ENCODE results near the gene LSP1. TPM values are rescaled to one million over a fixed set of nuclear protein-coding genes. Genes with fewer than 3 reads are reported as not detected.

The LSP1 gene
- total and polyA plus RNA-seq, 8 donors, result 2.4 to 26.8 (median 9.9) TPM

DNA sequence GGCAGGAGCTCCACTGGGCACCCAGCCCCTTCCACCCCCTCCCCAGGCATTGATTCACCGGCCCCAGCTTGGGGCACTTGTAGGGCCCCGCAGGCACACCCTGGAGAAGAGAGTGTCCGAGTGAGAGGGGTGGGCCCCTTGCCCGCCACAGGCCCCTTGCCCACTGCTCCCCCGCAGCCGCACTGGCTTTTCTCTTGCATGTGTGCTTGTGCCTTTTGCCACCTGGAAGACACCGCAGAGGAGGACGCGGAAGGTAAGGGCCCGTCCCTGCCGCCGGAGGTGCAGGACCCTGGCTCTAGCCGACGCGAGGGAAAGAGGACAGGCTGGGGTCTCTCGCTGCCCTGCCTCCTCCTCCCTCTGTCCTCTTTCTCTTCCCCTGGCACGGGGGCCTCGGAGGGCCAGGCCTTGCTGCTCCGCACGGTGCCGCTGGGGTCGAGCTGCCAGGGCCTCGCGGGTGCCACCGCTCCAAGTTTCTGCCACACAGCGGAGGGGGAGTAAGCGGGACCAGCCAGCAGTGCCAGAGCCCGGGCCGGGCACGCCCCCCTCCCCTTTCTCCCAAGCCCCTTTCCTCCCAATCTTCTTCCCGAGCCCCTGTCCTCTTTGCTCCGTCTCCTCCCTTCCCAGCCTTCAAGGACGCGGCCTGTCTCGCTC, 76.1 kb downstream of the LSP1 start:
- TF ChIP-seq, protein P1, sequence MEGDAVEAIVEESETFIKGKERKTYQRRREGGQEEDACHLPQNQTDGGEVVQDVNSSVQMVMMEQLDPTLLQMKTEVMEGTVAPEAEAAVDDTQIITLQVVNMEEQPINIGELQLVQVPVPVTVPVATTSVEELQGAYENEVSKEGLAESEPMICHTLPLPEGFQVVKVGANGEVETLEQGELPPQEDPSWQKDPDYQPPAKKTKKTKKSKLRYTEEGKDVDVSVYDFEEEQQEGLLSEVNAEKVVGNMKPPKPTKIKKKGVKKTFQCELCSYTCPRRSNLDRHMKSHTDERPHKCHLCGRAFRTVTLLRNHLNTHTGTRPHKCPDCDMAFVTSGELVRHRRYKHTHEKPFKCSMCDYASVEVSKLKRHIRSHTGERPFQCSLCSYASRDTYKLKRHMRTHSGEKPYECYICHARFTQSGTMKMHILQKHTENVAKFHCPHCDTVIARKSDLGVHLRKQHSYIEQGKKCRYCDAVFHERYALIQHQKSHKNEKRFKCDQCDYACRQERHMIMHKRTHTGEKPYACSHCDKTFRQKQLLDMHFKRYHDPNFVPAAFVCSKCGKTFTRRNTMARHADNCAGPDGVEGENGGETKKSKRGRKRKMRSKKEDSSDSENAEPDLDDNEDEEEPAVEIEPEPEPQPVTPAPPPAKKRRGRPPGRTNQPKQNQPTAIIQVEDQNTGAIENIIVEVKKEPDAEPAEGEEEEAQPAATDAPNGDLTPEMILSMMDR (IDR thresholded peaks at IDR 0.05), result no peak
- no peak for FAIRE-seq
- no peaks in the 10 kb centered on the region for H3K9me3 ChIP-seq
- no peak overlapping the region for H3K4me3 ChIP-seq
- intact Hi-C loops (cut with DNase I), result loop anchor here in 1 of 3 donors (10.0 kb wide), 2 partner anchors 216 to 234 kb away; partner anchors contain the start of gene KRTAP5-6
- DNase-seq, result peak in 3 of 6 donors; percentile 24 to 64 (median 56)
- no peak overlapping the region for H3K27ac ChIP-seq
- H3K27me3 ChIP-seq, result no peaks in the 10 kb centered on the region
- no peak for ATAC-seq
- WGBS, 2 donors, result 86 to 88% methylated on average over 33 to 35 of the region's 35 CpGs
- no peaks in the 10 kb centered on the region for H3K4me1 ChIP-seq
- no peaks in the 10 kb centered on the region for H3K36me3 ChIP-seq

DNA sequence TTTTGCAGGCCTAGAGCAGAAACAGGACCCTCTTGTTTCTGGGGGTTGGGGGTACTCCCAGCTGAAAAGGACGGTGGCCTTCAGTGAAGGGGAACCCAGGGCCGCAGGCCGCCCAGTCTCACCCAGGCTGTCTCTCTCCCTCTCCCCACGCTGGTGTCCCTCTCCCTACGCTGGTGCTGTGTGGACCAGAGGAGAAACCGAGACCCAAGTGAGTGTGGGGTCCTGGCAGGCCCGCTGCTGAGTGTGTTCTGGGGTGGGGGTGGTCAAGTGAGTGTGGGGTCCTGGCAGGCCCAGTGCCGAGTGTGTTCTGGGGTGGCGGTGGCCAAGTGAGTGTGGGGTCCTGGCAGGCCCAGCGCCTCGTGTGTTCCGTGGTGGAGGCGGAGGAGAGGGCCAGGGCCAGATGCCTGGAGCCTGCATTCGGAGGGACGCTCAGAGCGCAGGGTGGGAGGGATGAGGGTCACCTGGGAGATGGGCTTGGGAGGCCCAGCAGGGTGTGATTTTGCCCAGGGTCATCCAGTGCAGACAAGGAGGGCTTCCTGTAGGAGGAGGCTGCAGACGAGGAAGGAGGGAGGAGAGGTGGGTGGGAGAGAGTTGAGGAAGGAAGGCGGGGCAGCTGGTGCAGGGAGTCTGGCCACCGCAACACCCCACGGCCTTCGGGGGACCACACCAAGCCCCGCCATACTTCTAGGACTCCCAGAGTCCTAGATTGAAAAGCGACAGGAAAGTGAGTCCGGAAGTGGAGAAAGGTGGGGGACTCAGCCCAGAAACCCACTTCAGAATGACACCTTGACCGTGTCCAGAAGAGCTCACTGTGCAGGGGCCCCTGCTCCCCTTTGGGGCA, 77.0 kb downstream of the LSP1 start:
- no peak for FAIRE-seq
- intact Hi-C loops (cut with DNase I), result loop anchor here in 1 of 3 donors (10.0 kb wide), 2 partner anchors 215 to 235 kb away; partner anchors contain the start of gene KRTAP5-6

DNA sequence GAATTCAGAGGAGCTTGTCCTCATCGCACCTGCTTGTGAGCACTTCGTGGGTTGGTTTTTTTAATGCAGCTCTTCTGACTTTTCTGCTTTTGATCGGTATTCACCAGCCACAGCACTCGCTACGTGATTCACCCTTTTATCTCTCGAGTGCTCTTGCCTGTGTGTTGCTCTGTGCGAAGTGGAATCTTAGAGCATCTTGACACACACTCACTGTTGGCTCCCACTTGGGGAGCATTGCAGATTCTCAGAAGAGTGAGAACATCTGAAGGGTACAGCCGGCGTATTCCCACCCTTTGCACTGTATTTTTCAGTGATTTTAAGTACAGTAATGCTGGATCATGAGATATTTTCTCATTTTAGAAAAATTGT, 77.6 kb downstream of the LSP1 start:
- 81 to 85% methylated on average over 9 of the region's 9 CpGs for WGBS, 2 donors
- TF ChIP-seq, protein P1 (IDR thresholded peaks at IDR 0.05), result no peak
- Histone ChIP-seq H3K4me3 (no peak overlapping the region), H3K9me3 (no peaks in the 10 kb centered on the region), H3K36me3 (no peaks in the 10 kb centered on the region), H3K27ac (no peak overlapping the region), H3K27me3 (no peaks in the 10 kb centered on the region), H3K4me1 (no peaks in the 10 kb centered on the region)
- DNase-seq (peak in 1 of 6 donors; percentile 3), ATAC-seq (no peak), FAIRE-seq (no peak)
- intact Hi-C loops (cut with DNase I), result no loop called here

More for the DNA sequence above, 77.0 kb downstream of the LSP1 start:
- DNase-seq (peak in 2 of 6 donors; percentile 40 to 45), ATAC-seq (no peak)
- TF ChIP-seq, protein P1 (IDR thresholded peaks at IDR 0.05), result no peak
- no peaks in the 10 kb centered on the region for H3K9me3 ChIP-seq
- H3K4me1 ChIP-seq, result no peaks in the 10 kb centered on the region
- H3K36me3 ChIP-seq, result no peaks in the 10 kb centered on the region
- H3K27me3 ChIP-seq, result no peaks in the 10 kb centered on the region
- WGBS, 2 donors, result 85 to 87% methylated on average over 25 of the region's 25 CpGs
- no peak overlapping the region for H3K27ac ChIP-seq
- H3K4me3 ChIP-seq, result no peak overlapping the region

DNA sequence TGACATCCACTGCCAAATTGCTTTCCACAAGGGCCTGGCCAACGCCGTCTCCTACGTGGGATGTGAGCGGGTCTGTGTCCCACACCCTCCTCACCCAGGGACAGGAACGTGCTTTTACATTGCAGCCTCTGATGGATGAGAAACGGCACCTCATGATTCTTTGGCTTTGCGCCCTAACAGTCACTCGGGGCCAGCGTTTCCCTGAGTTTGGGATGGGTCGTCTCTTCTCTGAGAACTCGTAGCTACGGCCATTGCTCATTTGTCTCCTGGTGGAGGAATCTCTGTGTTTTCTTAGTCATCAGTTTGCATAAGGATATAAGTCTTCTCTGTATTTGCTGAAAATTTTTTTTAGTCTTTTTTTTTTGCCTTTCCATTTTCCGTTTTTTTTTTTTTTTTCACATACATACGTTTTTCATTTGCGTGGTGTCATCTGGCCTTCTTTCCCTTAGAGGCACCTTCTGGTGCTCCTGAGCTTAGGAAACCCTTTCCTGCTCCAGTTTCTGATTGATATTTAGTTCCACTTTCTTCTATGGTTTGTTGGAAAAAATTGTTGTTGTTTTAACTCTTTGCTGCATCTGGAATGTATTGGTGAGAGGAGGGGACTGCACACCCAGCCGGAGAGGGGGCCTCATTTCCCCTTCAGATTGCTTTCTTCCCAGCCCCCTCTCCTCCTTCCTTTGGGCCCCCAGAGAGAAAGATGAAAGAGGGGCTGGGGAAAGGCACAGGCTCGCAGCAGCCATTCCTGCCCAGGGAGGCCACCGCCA, 78.6 kb downstream of the LSP1 start:
- intact Hi-C loops (cut with DNase I), result no loop called here
- no peaks in the 10 kb centered on the region for H3K4me1 ChIP-seq
- H3K9me3 ChIP-seq, result no peaks in the 10 kb centered on the region
- FAIRE-seq, result no peak
- no peaks in the 10 kb centered on the region for H3K36me3 ChIP-seq
- 57 to 63% methylated on average over 18 of the region's 18 CpGs for WGBS, 2 donors
- peak in 2 of 6 donors; percentile 17 to 33 for DNase-seq
- ATAC-seq, result peak in 2 of 4 donors; percentile 21 to 48
- H3K27ac ChIP-seq, result no peak overlapping the region
- H3K4me3 ChIP-seq, result no peak overlapping the region
- H3K27me3 ChIP-seq, result no peaks in the 10 kb centered on the region
- TF ChIP-seq, protein P1 (IDR thresholded peaks at IDR 0.05), result no peak
